DOHH2 (cell line): ENCODE data around the gene MADD.
"Not testable (repeated sequence)": the region's sequence is repeated elsewhere in the genome, so short reads cannot be mapped to it uniquely, and the experiment has no call there.

Source experiments
- CTCF ChIP-seq: fragments of 200-600 bp; sonication (generic); IDR thresholded peaks from one replicate; pipeline ENCODE4 v1.5.1; 2014; ENCODE audit warnings: antibody characterized with exemption, mild to moderate bottlenecking, low read depth, low read length; ENCODE audit not compliant: poor library complexity, severe bottlenecking
- EZH2phosphoT487 ChIP-seq: fragments of 200-600 bp; sonication (generic); IDR thresholded peaks from 2 replicates; pipeline ENCODE4 v1.6.1; 2017; ENCODE audit warnings: borderline replicate concordance, mild to moderate bottlenecking, antibody characterized with exemption, low read length, moderate library complexity, mixed read lengths

- TF ChIP-seq CTCF, EZH2phosphoT487: not testable (repeated sequence)
Measured at GRCh38 chr11:47334699-47335411, 64.9 kb downstream of the MADD start.
